Mammary epithelial cell (primary cell): ENCODE measurements around the gene CFAP57.

Experiments used
- CTCF ChIP-seq, 2 donors: IDR thresholded peaks in 1 of 2; conservative IDR thresholded peaks in 1 of 2; 2 replicates each; pipeline ENCODE4 v1.5.1; 2011 to 2012; ENCODE audit warnings: inconsistent platforms in 2 of 2, low read length in 2 of 2, mild to moderate bottlenecking in 2 of 2, control low read depth in 1 of 2, low read depth in 1 of 2; ENCODE audit not compliant: insufficient read depth in 1 of 2; ENCODE audit errors: extremely low read depth in 1 of 2
- EZH2 ChIP-seq: IDR thresholded peaks from 2 replicates; pipeline ENCODE4 v1.6.1; 2012; ENCODE audit warnings: low read length, inconsistent platforms, borderline replicate concordance

DNA sequence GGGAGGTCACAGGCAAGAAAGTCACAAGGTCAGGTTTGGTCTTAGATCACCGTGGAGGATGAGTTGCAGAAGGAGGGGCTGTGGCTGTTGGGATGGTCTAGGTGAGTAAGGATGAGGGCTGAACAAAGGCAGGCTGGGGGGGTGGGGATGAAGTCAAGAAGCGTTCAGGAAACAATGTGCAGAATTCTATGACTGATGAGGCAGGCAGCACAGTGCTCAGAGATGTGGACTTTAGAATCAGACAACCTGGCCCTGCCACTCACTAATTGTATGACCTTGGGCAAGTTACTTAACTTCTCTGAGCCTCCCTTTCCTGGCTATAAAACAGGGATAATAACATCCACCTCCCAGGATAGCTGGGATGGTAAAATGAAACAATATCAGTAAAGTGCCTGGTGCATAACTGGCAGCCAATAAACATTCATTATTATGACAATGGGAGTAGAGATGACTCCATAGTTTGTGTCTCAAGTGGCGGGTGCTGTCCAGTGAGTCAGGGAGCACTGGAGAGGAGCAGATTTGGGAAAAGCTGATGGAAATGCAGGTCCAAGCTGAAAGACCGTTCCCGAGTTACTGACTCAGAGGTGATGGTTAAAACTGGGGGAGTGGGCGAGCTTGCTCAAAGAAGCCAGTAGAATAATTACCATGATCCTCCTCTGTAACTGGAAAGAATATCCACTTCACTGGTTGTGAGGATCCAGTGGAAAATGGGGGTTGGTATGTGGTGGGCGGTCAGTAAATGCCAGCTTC lies 130.8 kb downstream of the CFAP57 start:
- TF ChIP-seq EZH2 (no peak), CTCF (conservative IDR thresholded peaks at IDR 0.05 in 1 of 2, IDR thresholded peaks at IDR 0.05 in 1 of 2; ENCODE audit: extremely low read depth in 1 of 2, insufficient read depth in 1 of 2, low read depth in 1 of 2, low read length in 2 of 2) (no peak)
